BJ (cell line): ENCODE measurements around the gene NPR2. TPM values are rescaled to one million over a fixed set of nuclear protein-coding genes. Genes with fewer than 3 reads are reported as not detected.

Experiments used
- CTCF ChIA-PET: fragments of 350-600 bp; formaldehyde crosslinking; extraction: SDS; loops from one replicate; lab custom pipeline; 2021; ENCODE audit warnings: antibody characterized with exemption, inconsistent platforms; lab: Yijun Ruan, JAX
- POLR2A ChIA-PET: fragments of 300-600 bp; sonication (Branson Sonifier 250); formaldehyde crosslinking; extraction: SDS; loops from one replicate; lab custom pipeline; 2021; ENCODE audit warnings: antibody characterized with exemption; lab: Charles Lee
- DNase-seq: peaks from one replicate; pipeline ENCODE4 v3.0.0-alpha.2; 2011; ENCODE audit warnings: low read depth
- H3K27me3 ChIP-seq: 2 replicates; pipeline ENCODE4 v1.6.0; 2011; ENCODE audit warnings: low read length; ENCODE audit not compliant: control insufficient read depth, insufficient read depth
- H3K36me3 ChIP-seq: 2 replicates; pipeline ENCODE4 v1.5.1; 2011; ENCODE audit warnings: low read length; ENCODE audit not compliant: control insufficient read depth, insufficient read depth
- H3K4me3 ChIP-seq: 2 replicates; pipeline ENCODE4 v1.5.1; 2011; ENCODE audit warnings: low read depth, mild to moderate bottlenecking, control low read depth, low read length
- polyA plus RNA-seq: library from polyadenylated mRNA; depleted of rRNA; stranded (reverse); fragments of >200 nt; gene quantifications from 2 replicates; pipeline ENCODE4 v1.2.3, GENCODE V29; 2011
- TF ChIP-seq, protein P1 (sequence below): IDR thresholded peaks from 2 replicates; pipeline ENCODE4 v1.5.1; 2011; ENCODE audit warnings: low read depth, mild to moderate bottlenecking, control low read depth, inconsistent platforms, low read length, moderate library complexity; ENCODE audit not compliant: insufficient read depth

The NPR2 gene
- polyA plus RNA-seq, 1 experiment: 33.4 TPM

DNA sequence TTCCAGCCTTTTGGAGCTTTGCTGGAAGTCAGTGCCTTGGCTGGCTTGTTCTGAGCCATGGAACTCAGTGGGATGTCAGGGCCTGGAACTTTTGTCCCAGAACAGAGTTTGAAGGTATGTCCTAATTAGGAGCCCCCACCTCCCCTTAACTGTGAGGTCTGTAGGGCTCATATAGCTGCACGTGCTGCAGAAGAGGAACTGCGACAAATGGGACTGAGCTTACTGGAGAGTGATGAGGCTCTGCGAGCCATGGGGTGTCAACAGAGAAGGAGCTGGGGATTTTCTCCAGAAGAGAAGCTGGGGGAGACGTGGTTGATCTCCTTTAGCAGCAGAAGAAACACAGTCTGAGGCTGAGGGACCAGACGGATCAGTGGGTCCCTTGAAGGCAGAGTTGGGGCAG is 48.5 kb downstream of the NPR2 start:
- CTCF ChIA-PET: interaction anchor here (0.7 to 1.2 kb wide), 3 partner anchors 14 to 50 kb away, joined by 3 to 4 read pairs (median 4); no protein-coding TSS in a partner anchor
- H3K36me3 ChIP-seq: peaks cover 2% of the 10 kb centered on the region; the same call in 1 of the 2 replicates
- TF ChIP-seq, protein P1, sequence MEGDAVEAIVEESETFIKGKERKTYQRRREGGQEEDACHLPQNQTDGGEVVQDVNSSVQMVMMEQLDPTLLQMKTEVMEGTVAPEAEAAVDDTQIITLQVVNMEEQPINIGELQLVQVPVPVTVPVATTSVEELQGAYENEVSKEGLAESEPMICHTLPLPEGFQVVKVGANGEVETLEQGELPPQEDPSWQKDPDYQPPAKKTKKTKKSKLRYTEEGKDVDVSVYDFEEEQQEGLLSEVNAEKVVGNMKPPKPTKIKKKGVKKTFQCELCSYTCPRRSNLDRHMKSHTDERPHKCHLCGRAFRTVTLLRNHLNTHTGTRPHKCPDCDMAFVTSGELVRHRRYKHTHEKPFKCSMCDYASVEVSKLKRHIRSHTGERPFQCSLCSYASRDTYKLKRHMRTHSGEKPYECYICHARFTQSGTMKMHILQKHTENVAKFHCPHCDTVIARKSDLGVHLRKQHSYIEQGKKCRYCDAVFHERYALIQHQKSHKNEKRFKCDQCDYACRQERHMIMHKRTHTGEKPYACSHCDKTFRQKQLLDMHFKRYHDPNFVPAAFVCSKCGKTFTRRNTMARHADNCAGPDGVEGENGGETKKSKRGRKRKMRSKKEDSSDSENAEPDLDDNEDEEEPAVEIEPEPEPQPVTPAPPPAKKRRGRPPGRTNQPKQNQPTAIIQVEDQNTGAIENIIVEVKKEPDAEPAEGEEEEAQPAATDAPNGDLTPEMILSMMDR: no peak
- no peaks in the 10 kb centered on the region for H3K27me3 ChIP-seq
- POLR2A ChIA-PET: no interaction called here
- no peak overlapping the region for H3K4me3 ChIP-seq
- DNase-seq: no peak

DNA sequence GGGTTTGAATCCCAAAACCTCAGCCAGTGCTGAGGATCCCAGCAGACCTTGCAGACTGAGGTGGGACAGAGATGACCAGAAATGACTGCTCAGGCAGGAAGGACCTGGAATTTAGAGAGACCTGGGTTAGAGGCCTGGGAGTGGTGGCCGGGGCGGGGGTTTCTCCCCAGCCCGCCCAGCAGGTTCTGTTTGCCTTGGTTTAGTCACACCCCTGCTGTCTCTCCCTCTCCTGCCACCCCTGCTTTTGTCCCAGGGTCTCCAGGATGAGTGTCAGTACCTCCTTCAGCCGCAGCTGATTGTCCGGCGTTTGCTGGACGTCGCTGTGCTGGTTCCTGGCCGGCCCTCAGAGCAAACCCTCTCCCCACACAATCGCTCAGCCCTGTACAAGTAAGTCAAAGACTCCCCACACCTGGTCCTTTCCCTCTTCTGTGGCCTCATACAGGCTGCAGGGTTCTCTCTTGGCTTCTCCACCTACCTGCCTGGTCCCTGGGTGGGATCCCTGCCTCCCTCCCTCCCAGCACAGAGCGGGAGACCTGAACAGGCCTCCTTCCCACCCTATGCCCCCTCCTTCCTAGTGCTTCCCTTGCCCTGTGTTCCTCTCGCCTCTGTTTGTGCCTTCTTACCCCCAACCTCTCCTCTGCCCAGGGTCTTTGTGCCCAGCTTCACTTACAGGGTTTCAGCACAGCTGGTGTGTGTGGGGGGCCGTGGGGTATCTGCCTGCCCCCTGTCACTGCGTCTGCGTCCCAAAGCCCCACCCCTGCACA is 49.7 kb downstream of the NPR2 start:
- no peak for DNase-seq
- Histone ChIP-seq H3K36me3 (peaks cover 2% of the 10 kb centered on the region; the same call in 1 of the 2 replicates), H3K27me3 (no peaks in the 10 kb centered on the region), H3K4me3 (no peak overlapping the region)
- POLR2A ChIA-PET: no interaction called here
- TF ChIP-seq, protein P1: no peak
- CTCF ChIA-PET: interaction anchor here (0.6 to 1.8 kb wide), 6 partner anchors 9 to 1653 kb away, joined by 3 to 5 read pairs (median 4); no protein-coding TSS in a partner anchor

DNA sequence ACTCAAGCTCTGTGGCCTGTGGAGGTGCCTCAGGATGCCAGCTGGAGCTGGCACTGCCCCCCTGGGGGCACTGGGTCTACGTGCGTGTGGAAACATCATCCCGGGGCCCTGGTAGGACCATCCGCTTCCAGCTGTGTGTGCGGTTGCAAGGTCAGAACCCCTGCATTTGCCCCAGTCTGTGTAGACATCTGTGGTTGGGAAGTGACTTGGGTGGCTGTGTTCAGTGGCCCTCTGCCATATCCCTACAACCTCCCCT is 50.2 kb downstream of the NPR2 start:
- TF ChIP-seq, protein P1: no peak
- ChIA-PET POLR2A (no interaction called here), CTCF (interaction anchor here (0.6 to 1.8 kb wide), 6 partner anchors 9 to 1653 kb away, joined by 3 to 5 read pairs (median 4); no protein-coding TSS in a partner anchor)
- H3K36me3 ChIP-seq: peaks cover 3% of the 10 kb centered on the region
- H3K27me3 ChIP-seq: no peaks in the 10 kb centered on the region
- DNase-seq: no peak
- H3K4me3 ChIP-seq: no peak overlapping the region

DNA sequence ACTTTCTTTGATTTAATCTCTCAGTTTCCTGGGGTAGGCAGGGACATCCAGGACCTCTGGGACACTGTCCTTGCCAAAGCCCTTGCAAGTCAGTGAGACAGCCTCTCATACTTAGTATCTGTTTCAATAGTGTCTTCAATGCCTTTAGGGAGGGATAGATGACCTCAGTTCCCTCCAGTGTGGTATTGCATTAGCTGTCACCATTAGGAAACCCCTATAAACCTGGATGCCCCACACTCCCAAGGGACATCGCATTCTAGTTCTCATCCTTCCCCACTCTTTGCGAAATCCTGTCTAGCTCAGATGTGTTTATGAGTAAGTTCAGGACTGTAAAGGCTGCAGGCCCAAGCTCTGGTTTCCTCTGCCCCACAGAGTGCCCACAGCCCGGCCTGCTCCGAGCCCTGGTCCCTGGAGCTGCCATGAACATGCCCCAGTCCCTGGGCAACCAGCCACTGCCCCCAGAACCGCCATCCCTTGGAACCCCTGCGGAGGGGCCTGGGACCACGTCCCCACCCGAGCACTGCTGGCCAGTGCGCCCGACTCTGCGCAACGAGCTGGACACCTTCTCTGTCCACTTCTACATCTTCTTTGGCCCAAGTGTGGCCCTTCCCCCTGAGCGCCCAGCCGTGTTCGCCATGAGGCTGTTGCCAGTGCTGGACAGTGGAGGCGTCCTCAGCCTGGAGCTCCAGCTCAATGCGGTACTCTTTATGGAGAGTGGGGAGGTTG is 50.8 kb downstream of the NPR2 start:
- Histone ChIP-seq H3K27me3 (no peaks in the 10 kb centered on the region), H3K4me3 (no peak overlapping the region), H3K36me3 (peaks cover 4% of the 10 kb centered on the region)
- no peak for DNase-seq
- ChIA-PET POLR2A (no interaction called here), CTCF (interaction anchor here (0.6 to 1.8 kb wide), 6 partner anchors 8 to 1654 kb away, joined by 3 to 5 read pairs (median 4); no protein-coding TSS in a partner anchor)
- TF ChIP-seq, protein P1: no peak

DNA sequence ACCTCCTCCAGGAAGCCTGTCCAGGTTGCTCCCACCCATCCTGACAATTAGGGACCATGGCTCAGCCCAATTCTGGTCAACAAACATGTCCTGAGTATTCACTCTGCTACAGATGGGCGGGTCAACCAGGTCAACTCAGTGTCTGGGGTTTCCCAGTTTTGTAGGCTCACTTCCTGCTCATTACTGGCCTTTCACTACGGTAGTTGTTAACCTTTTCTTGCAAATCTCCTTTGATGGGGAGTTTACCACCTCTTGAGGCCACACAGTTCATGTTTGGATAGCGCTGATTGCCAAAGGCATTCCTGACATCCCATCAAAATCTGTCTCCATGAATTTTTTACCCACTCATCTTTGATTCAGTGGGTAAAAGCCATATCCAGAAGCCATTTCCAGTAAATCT is 51.4 kb downstream of the NPR2 start:
- TF ChIP-seq, protein P1: no peak
- ChIA-PET POLR2A (no interaction called here), CTCF (interaction anchor here (1.4 to 1.8 kb wide), 2 partner anchors 9 to 16 kb away, joined by 5 read pairs; no protein-coding TSS in a partner anchor)

More for the DNA sequence above, 51.4 kb downstream of the NPR2 start:
- Histone ChIP-seq H3K4me3 (no peak overlapping the region), H3K27me3 (no peaks in the 10 kb centered on the region), H3K36me3 (peaks cover 4% of the 10 kb centered on the region)
- DNase-seq: no peak
